Uterine smooth muscle cell (primary cell): ENCODE results near the gene SWT1. TPM values are rescaled to one million over a fixed set of nuclear protein-coding genes. Genes with fewer than 3 reads are reported as not detected.

Source experiments
- total RNA-seq: library from RNA; depleted of rRNA; stranded (reverse); fragments of >200 nt; gene quantifications from 2 replicates; pipeline ENCODE4 v1.2.3, GENCODE V29; 2014

SWT1 gene
- 4.6 and 8.9 TPM in 2 replicates for total RNA-seq

GRCh38 chr1:185156854-185157598 is at the start of gene SWT1, which contains the start of gene TRMT1L:
SWT1 (plus strand) TSS chr1:185157167; CDS start chr1:185160842, 3,675 bp downstream.
TRMT1L (minus strand) TSS chr1:185156953; CDS start chr1:185156712, 241 bp downstream.

GRCh38 chr1:185317034-185317885 is 160.3 kb downstream of the SWT1 start, which contains the start of gene IVNS1ABP:
IVNS1ABP (minus strand) TSS chr1:185317243; CDS start chr1:185309493, 7,750 bp downstream.

Other genes with a start within 250 kb of the SWT1 start
- 83.9 and 148 TPM in 2 replicates for gene NIBAN1, start 182.7 kb upstream of the SWT1 start, total RNA-seq
- gene RNF2, start 111.6 kb upstream of the SWT1 start, total RNA-seq, result 18.6 and 24.8 TPM in 2 replicates
- gene TRMT1L, start 214 bp upstream of the SWT1 start, total RNA-seq, result 24.7 and 28.0 TPM in 2 replicates
- gene IVNS1ABP, start 160.1 kb downstream of the SWT1 start, total RNA-seq, result 47.8 and 50.0 TPM in 2 replicates